ENCODE data around the gene ABCG4. TPM values are rescaled to one million over a fixed set of nuclear protein-coding genes. Genes with fewer than 3 reads are reported as not detected.

ABCG4 gene
- total RNA-seq, 1 donor = 0.86 TPM

GRCh38 chr11:119169282-119169719 is 20.4 kb downstream of the ABCG4 start:
- no peak for TF ChIP-seq CTCF (IDR thresholded peaks at IDR 0.05; ENCODE audit: insufficient read depth, low read depth, low read length)
- H3K4me3 ChIP-seq (ENCODE audit: low read depth, low read length) = peak overlapping the region; percentile 64
- peak; percentile 15 for DNase-seq (ENCODE audit: low read depth)

- no peak for DNase-seq (ENCODE audit: low read depth)
- H3K4me3 ChIP-seq (ENCODE audit: low read depth, low read length) = no peak overlapping the region
- no peak for TF ChIP-seq CTCF (IDR thresholded peaks at IDR 0.05; ENCODE audit: insufficient read depth, low read depth, low read length)
Measured at GRCh38 chr11:119172513-119172912, 23.7 kb downstream of the ABCG4 start.

- TF ChIP-seq CTCF (IDR thresholded peaks at IDR 0.05; ENCODE audit: insufficient read depth, low read depth, low read length) = no peak
Measured at GRCh38 chr11:119173453-119173852, 24.6 kb downstream of the ABCG4 start.

GRCh38 chr11:119175493-119176077 is 26.7 kb downstream of the ABCG4 start:
- TF ChIP-seq CTCF (IDR thresholded peaks at IDR 0.05; ENCODE audit: insufficient read depth, low read depth, low read length) = no peak
- peak; percentile 33 for DNase-seq (ENCODE audit: low read depth)
- no peak overlapping the region for H3K4me3 ChIP-seq (ENCODE audit: low read depth, low read length)

More at GRCh38 chr11:119173453-119173852, 24.6 kb downstream of the ABCG4 start:
- no peak for DNase-seq (ENCODE audit: low read depth)
- no peak overlapping the region for H3K4me3 ChIP-seq (ENCODE audit: low read depth, low read length)

- no peak overlapping the region for H3K4me3 ChIP-seq (ENCODE audit: low read depth, low read length)
- DNase-seq (ENCODE audit: low read depth) = no peak
- TF ChIP-seq CTCF (IDR thresholded peaks at IDR 0.05; ENCODE audit: insufficient read depth, low read depth, low read length) = no peak
Measured at GRCh38 chr11:119178166-119178680, 29.4 kb downstream of the ABCG4 start.

- no peak overlapping the region for H3K4me3 ChIP-seq (ENCODE audit: low read depth, low read length)
- no peak for TF ChIP-seq CTCF (IDR thresholded peaks at IDR 0.05; ENCODE audit: insufficient read depth, low read depth, low read length)
- no peak for DNase-seq (ENCODE audit: low read depth)
Measured at GRCh38 chr11:119179342-119179741, 30.5 kb downstream of the ABCG4 start.

- DNase-seq (ENCODE audit: low read depth) = no peak
Measured at GRCh38 chr11:119179983-119180382, 31.1 kb downstream of the ABCG4 start.

More at GRCh38 chr11:119179983-119180382, 31.1 kb downstream of the ABCG4 start:
- no peak for TF ChIP-seq CTCF (IDR thresholded peaks at IDR 0.05; ENCODE audit: insufficient read depth, low read depth, low read length)
- no peak overlapping the region for H3K4me3 ChIP-seq (ENCODE audit: low read depth, low read length)

Data from fibroblast of villous mesenchyme (primary cell).